Measurements from ENCODE around the gene PRIM1.

The PRIM1 gene

DNA sequence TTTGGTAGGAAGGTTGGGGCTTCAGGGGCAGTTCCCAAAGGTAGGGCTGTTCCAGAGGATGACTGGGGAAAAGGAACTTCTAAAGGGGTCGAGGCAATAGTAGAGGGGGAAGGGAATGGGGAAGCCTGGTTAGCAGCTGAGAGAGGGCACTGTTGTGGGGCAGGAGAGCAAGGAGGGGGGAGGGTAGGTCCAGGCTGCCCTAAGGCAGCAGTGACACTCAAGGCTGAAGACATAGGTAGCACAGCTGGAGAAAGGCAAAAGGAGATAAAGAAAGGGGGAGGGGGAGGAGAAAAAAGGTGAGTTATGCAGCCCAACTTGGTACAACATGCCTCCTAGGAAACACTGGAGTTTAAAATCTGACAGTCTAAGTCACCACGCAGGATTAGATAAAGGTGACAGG lies 30.9 kb downstream of the PRIM1 start:
- peaks cover 10% of the 10 kb centered on the region; the same call in 1 of the 2 replicates for H3K4me1 ChIP-seq (ENCODE audit: control insufficient read depth, insufficient read depth, low read length)
- H3K4me3 ChIP-seq (ENCODE audit: low read depth, low read length) = no peak overlapping the region
- CTCF ChIA-PET = interaction anchor here (1.9 kb wide), 1 partner anchor 85 kb away, joined by 8 read pairs; no protein-coding TSS in a partner anchor
- POLR2A ChIA-PET = interaction anchor here (1.0 to 7.1 kb wide), 4 partner anchors 10 to 84 kb away, joined by 3 to 53 read pairs (median 4); partner anchors contain the start of gene PTGES3
- TF ChIP-seq ZIC2 (tag by site-specific recombination; IDR thresholded peaks at IDR 0.05) = peak; percentile 22; the same call in 1 of the 2 replicates
- 0 out of 2 replicates have a peak, but pooled peaks have one; percentile 10 for TF ChIP-seq ZNF138 (tag by site-specific recombination; IDR thresholded peaks at IDR 0.05; ENCODE audit: borderline replicate concordance)
- no peak for TF ChIP-seq ZNF292 (tag by site-specific recombination; IDR thresholded peaks at IDR 0.05; ENCODE audit: borderline replicate concordance, low read depth)
- TF ChIP-seq, protein P1, sequence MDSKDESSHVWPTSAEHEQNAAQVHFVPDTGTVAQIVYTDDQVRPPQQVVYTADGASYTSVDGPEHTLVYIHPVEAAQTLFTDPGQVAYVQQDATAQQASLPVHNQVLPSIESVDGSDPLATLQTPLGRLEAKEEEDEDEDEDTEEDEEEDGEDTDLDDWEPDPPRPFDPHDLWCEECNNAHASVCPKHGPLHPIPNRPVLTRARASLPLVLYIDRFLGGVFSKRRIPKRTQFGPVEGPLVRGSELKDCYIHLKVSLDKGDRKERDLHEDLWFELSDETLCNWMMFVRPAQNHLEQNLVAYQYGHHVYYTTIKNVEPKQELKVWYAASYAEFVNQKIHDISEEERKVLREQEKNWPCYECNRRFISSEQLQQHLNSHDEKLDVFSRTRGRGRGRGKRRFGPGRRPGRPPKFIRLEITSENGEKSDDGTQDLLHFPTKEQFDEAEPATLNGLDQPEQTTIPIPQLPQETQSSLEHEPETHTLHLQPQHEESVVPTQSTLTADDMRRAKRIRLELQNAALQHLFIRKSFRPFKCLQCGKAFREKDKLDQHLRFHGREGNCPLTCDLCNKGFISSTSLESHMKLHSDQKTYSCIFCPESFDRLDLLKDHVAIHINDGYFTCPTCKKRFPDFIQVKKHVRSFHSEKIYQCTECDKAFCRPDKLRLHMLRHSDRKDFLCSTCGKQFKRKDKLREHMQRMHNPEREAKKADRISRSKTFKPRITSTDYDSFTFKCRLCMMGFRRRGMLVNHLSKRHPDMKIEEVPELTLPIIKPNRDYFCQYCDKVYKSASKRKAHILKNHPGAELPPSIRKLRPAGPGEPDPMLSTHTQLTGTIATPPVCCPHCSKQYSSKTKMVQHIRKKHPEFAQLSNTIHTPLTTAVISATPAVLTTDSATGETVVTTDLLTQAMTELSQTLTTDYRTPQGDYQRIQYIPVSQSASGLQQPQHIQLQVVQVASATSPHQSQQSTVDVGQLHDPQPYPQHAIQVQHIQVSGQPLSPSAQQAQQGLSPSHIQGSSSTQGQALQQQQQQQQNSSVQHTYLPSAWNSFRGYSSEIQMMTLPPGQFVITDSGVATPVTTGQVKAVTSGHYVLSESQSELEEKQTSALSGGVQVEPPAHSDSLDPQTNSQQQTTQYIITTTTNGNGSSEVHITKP (tag by site-specific recombination; IDR thresholded peaks at IDR 0.05) = peak; percentile 34; the same call in 1 of the 2 replicates
- TF ChIP-seq ZNF2 (tag by site-specific recombination; IDR thresholded peaks at IDR 0.05) = 0 out of 2 replicates have a peak, but pooled peaks have one; percentile 23
- no peak for TF ChIP-seq ZNF169 (tag by site-specific recombination; IDR thresholded peaks at IDR 0.05)
- peak; percentile 37 for TF ChIP-seq ZNF398 (tag by site-specific recombination; IDR thresholded peaks at IDR 0.05)
- H3K27ac ChIP-seq (ENCODE audit: extremely low read depth, low read depth, low read length) = peak overlapping the region; percentile 25; the same call in 1 of the 2 replicates
- H3K36me3 ChIP-seq (ENCODE audit: control insufficient read depth in 2 of 2, insufficient read depth in 1 of 2, low read length in 2 of 2) = peaks cover 24 to 73% of the 10 kb centered on the region in 2 experiments; a peak in 2 of 3 replicates
- no peaks in the 10 kb centered on the region for H3K9me3 ChIP-seq (ENCODE audit: control insufficient read depth, insufficient read depth, low read depth, low read length)

DNA sequence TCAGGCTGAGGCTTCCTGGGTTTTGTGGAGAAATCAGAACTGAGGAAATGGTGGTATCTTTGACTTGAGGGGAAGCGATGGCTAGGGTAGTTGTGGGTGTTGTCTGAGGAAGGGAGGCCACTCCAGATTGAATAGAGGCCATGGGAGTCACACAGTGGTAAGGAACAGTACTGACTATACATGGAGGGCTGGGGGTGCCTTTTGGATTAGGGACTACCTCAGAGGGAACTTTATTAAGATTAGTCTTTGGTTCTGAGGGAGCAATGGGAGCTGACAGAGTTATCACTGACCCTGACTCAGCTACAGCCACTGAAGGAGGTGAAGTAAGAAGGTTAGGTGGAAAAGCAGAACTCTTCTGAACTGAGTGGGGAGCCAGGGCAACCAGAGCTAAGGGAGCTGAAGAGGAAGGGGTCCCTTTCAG lies 31.4 kb downstream of the PRIM1 start:
- Histone ChIP-seq H3K27ac (ENCODE audit: extremely low read depth, low read depth, low read length) (0 out of 2 replicates have a peak overlapping the region, but pooled peaks have one; percentile 25), H3K4me1 (ENCODE audit: control insufficient read depth, insufficient read depth, low read length) (peaks cover 10% of the 10 kb centered on the region; the same call in 1 of the 2 replicates), H3K36me3 (ENCODE audit: control insufficient read depth in 2 of 2, insufficient read depth in 1 of 2, low read length in 2 of 2) (peaks cover 25 to 78% of the 10 kb centered on the region in 2 experiments), H3K9me3 (ENCODE audit: control insufficient read depth, insufficient read depth, low read depth, low read length) (no peaks in the 10 kb centered on the region), H3K4me3 (ENCODE audit: low read depth, low read length) (no peak overlapping the region)
- TF ChIP-seq SCRT2 (tag by site-specific recombination; IDR thresholded peaks at IDR 0.05) = no peak
- TF ChIP-seq ZNF19 (tag by site-specific recombination; IDR thresholded peaks at IDR 0.05; ENCODE audit: low read depth) = no peak
- no peak for TF ChIP-seq ZNF324 (tag by site-specific recombination; IDR thresholded peaks at IDR 0.05)
- TF ChIP-seq GLIS1 (tag by site-specific recombination; IDR thresholded peaks at IDR 0.05) = no peak
- TF ChIP-seq, protein P2, sequence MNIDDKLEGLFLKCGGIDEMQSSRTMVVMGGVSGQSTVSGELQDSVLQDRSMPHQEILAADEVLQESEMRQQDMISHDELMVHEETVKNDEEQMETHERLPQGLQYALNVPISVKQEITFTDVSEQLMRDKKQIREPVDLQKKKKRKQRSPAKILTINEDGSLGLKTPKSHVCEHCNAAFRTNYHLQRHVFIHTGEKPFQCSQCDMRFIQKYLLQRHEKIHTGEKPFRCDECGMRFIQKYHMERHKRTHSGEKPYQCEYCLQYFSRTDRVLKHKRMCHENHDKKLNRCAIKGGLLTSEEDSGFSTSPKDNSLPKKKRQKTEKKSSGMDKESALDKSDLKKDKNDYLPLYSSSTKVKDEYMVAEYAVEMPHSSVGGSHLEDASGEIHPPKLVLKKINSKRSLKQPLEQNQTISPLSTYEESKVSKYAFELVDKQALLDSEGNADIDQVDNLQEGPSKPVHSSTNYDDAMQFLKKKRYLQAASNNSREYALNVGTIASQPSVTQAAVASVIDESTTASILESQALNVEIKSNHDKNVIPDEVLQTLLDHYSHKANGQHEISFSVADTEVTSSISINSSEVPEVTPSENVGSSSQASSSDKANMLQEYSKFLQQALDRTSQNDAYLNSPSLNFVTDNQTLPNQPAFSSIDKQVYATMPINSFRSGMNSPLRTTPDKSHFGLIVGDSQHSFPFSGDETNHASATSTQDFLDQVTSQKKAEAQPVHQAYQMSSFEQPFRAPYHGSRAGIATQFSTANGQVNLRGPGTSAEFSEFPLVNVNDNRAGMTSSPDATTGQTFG (tag by site-specific recombination; IDR thresholded peaks at IDR 0.05; ENCODE audit: borderline replicate concordance) = no peak
- no peak for TF ChIP-seq ZNF701 (tag by site-specific recombination; IDR thresholded peaks at IDR 0.05)
- no peak for TF ChIP-seq PRDM6 (tag by site-specific recombination; IDR thresholded peaks at IDR 0.05)
- no peak for TF ChIP-seq ZBTB48 (tag by site-specific recombination; IDR thresholded peaks at IDR 0.05)
- TF ChIP-seq, protein P3, sequence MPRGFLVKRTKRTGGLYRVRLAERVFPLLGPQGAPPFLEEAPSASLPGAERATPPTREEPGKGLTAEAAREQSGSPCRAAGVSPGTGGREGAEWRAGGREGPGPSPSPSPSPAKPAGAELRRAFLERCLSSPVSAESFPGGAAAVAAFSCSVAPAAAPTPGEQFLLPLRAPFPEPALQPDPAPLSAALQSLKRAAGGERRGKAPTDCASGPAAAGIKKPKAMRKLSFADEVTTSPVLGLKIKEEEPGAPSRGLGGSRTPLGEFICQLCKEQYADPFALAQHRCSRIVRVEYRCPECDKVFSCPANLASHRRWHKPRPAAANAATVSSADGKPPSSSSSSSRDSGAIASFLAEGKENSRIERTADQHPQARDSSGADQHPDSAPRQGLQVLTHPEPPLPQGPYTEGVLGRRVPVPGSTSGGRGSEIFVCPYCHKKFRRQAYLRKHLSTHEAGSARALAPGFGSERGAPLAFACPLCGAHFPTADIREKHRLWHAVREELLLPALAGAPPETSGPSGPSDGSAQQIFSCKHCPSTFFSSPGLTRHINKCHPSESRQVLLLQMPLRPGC (tag by site-specific recombination; IDR thresholded peaks at IDR 0.05) = no peak
- POLR2A ChIA-PET = interaction anchor here (1.0 to 7.1 kb wide), 4 partner anchors 10 to 84 kb away, joined by 3 to 53 read pairs (median 4); partner anchors contain the start of gene PTGES3
- CTCF ChIA-PET = interaction anchor here (0.6 to 1.9 kb wide), 2 partner anchors 85 to 796 kb away, joined by 8 read pairs; no protein-coding TSS in a partner anchor
